ENCODE results near the gene OXLD1.

Gene OXLD1

GRCh38 chr17:81644976-81645952, 21.1 kb downstream of the OXLD1 start:
- no peak for TF ChIP-seq CTCF (IDR thresholded peaks at IDR 0.05; ENCODE audit: extremely low read depth, missing control alignments)
- DNase-seq (ENCODE audit: low spot score), result no peak

DNA sequence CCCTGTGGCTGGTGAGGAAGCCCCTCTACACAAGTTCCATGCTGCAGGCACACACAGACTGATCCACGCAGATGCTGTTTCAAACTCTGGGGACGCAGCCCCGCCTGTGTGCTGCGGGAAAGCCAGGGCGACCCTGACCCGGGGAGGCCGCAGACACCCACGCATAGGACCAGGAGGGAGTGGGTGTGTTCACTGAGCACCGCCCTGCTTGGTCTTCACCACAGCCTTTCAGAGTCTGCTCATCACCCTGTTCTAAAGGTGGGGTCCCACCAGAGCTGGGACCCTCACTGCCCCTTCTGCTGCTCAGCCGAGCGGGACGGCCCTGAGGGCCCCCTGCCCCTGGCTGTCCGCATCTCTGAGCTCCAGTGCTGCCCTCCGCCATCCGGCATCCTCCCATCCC, 21.9 kb downstream of the OXLD1 start:
- no peak for TF ChIP-seq CTCF (IDR thresholded peaks at IDR 0.05; ENCODE audit: extremely low read depth, missing control alignments)
- no peak for DNase-seq (ENCODE audit: low spot score)

GRCh38 chr17:81641825-81642489, 24.4 kb downstream of the OXLD1 start:
- TF ChIP-seq CTCF (IDR thresholded peaks at IDR 0.05; ENCODE audit: extremely low read depth, missing control alignments), result no peak
- no peak for DNase-seq (ENCODE audit: low spot score)

GRCh38 chr17:81640011-81640410, 26.4 kb downstream of the OXLD1 start:
- DNase-seq (ENCODE audit: low spot score), result no peak
- no peak for TF ChIP-seq CTCF (IDR thresholded peaks at IDR 0.05; ENCODE audit: extremely low read depth, missing control alignments)

GRCh38 chr17:81638683-81639082, 27.7 kb downstream of the OXLD1 start:
- no peak for DNase-seq (ENCODE audit: low spot score)
- no peak for TF ChIP-seq CTCF (IDR thresholded peaks at IDR 0.05; ENCODE audit: extremely low read depth, missing control alignments)

GRCh38 chr17:81636505-81637288, 29.7 kb downstream of the OXLD1 start, which contains the start of the genes NPLOC4 and TSPAN10:
NPLOC4 (minus strand) TSS chr17:81637112; CDS start chr17:81636930, 182 bp downstream.
TSPAN10 (plus strand) TSS chr17:81637196; CDS start chr17:81642413, 5,217 bp downstream.
- peak; percentile 99 for DNase-seq (ENCODE audit: low spot score)
- TF ChIP-seq CTCF (IDR thresholded peaks at IDR 0.05; ENCODE audit: extremely low read depth, missing control alignments), result no peak

Measured in GM20000 (cell line).